HG03442 (cell line): ENCODE measurements around the gene MIOX.
A peak's percentile ranks its signal among the peaks of the same experiment; 100 is the strongest.
"Not testable (repeated sequence)": the region's sequence is repeated elsewhere in the genome, so short reads cannot be mapped to it uniquely, and the experiment has no call there.

Source experiments
- ATAC-seq: cut with Tn5 transposase; IDR thresholded peaks from one replicate; pipeline ENCODE4 v1.9.1; 2021; ENCODE audit warnings: mild to moderate bottlenecking, moderate library complexity; ENCODE audit not compliant: unreplicated experiment

Gene MIOX

GRCh38 chr22:50528682-50529415, 42.2 kb downstream of the MIOX start:
- no peak for ATAC-seq

- no peak for ATAC-seq
Measured at GRCh38 chr22:50529416-50529896, 42.8 kb downstream of the MIOX start.

- peak; percentile 19 for ATAC-seq
Measured at GRCh38 chr22:50529897-50530579, 43.4 kb downstream of the MIOX start, which contains the start of gene TYMP. TYMP (minus strand) TSS chr22:50530012; CDS start chr22:50529709, 303 bp downstream.

- ATAC-seq = no peak
Measured at GRCh38 chr22:50530580-50530876, 43.9 kb downstream of the MIOX start.

- ATAC-seq = no peak
Measured at GRCh38 chr22:50530877-50531545, 44.4 kb downstream of the MIOX start.

- ATAC-seq = no peak
Measured at GRCh38 chr22:50531546-50531961, 44.9 kb downstream of the MIOX start.

- no peak for ATAC-seq
Measured at GRCh38 chr22:50531962-50532674, 45.5 kb downstream of the MIOX start.

- ATAC-seq = no peak
Measured at GRCh38 chr22:50532824-50533796, 46.5 kb downstream of the MIOX start.

GRCh38 chr22:50533856-50534711, 47.4 kb downstream of the MIOX start:
- ATAC-seq = not testable (repeated sequence)

GRCh38 chr22:50535113-50535512, 48.5 kb downstream of the MIOX start:
- ATAC-seq = no peak

- no peak for ATAC-seq
Measured at GRCh38 chr22:50536226-50536625, 49.6 kb downstream of the MIOX start.

GRCh38 chr22:50537765-50538164, 51.1 kb downstream of the MIOX start:
- no peak for ATAC-seq
